Measurements from ENCODE around the gene TSPAN6.

The TSPAN6 gene

GRCh38 chrX:100584611-100585010, 52.0 kb downstream of the TSPAN6 start, which contains the start of gene TNMD:
Gene TNMD, plus strand, starts transcription at chrX:100584936. Its CDS starts 83 bp downstream, at chrX:100585019.
- DNase-seq (ENCODE audit: low read depth, low spot score) = no peak
